ENCODE results near the gene NRF1.

DNA sequence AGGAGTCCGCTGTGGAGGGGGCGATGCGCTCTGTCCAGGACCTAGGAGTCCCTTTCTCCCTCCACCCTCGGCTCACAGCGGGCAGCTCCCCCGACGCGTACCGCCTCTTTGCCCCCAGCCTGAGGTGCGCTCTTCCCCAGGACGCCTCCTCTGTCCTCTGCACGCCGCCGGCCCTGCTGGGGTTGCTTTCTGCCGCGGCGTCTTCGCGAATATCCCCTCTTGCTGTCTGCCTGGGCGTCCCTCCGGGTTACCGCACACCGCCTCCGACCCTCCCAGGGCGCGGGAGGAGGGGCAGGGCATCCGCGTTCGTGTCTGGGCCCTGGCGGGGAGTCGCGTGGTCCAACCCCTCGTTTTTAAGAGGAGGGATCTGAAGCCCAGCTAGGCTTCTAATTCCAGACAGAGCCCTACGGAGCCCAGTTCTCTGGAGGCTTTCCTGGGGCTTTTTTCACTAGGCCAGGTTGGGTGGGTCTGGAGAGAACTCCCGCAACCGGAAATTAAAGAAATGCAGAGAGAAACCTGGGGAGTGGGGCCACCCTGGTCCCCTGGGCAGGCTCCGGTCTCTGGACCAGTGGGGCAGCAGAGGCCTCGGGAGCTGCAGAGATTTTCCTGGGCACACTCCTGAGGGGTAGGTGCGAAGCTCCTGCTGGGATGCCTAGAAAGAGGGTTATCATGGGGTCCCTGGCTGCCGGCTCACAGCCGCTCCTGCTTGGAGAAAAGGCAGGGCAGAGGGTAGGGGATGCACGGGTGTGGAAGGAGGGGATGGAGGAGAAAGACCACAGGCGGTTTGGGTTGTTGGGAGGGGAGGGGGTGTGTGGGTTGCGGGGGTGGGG is 174.4 kb downstream of the NRF1 start:
- no peak for TF ChIP-seq EP300 (IDR thresholded peaks at IDR 0.05; ENCODE audit: borderline replicate concordance in 1 of 2, control insufficient read depth in 1 of 2, low read depth in 2 of 2, low read length in 2 of 2)
- TF ChIP-seq, protein P1, sequence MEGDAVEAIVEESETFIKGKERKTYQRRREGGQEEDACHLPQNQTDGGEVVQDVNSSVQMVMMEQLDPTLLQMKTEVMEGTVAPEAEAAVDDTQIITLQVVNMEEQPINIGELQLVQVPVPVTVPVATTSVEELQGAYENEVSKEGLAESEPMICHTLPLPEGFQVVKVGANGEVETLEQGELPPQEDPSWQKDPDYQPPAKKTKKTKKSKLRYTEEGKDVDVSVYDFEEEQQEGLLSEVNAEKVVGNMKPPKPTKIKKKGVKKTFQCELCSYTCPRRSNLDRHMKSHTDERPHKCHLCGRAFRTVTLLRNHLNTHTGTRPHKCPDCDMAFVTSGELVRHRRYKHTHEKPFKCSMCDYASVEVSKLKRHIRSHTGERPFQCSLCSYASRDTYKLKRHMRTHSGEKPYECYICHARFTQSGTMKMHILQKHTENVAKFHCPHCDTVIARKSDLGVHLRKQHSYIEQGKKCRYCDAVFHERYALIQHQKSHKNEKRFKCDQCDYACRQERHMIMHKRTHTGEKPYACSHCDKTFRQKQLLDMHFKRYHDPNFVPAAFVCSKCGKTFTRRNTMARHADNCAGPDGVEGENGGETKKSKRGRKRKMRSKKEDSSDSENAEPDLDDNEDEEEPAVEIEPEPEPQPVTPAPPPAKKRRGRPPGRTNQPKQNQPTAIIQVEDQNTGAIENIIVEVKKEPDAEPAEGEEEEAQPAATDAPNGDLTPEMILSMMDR (IDR thresholded peaks at IDR 0.05 in 2 of 3, conservative IDR thresholded peaks at IDR 0.05 in 1 of 3; ENCODE audit: control insufficient read depth in 2 of 3, extremely low read depth in 1 of 3, insufficient read depth in 1 of 3, low read depth in 3 of 3, low read length in 3 of 3) = no peak
- no peak for TF ChIP-seq TCF7 (IDR thresholded peaks at IDR 0.05; ENCODE audit: borderline replicate concordance)
- no peak for TF ChIP-seq MXI1 (IDR thresholded peaks at IDR 0.05; ENCODE audit: low read depth, low read length)
- TF ChIP-seq BHLHE40 (IDR thresholded peaks at IDR 0.05; ENCODE audit: borderline replicate concordance in 1 of 2, low read depth in 2 of 2, low read length in 1 of 2) = no peak
- TF ChIP-seq, protein P2, sequence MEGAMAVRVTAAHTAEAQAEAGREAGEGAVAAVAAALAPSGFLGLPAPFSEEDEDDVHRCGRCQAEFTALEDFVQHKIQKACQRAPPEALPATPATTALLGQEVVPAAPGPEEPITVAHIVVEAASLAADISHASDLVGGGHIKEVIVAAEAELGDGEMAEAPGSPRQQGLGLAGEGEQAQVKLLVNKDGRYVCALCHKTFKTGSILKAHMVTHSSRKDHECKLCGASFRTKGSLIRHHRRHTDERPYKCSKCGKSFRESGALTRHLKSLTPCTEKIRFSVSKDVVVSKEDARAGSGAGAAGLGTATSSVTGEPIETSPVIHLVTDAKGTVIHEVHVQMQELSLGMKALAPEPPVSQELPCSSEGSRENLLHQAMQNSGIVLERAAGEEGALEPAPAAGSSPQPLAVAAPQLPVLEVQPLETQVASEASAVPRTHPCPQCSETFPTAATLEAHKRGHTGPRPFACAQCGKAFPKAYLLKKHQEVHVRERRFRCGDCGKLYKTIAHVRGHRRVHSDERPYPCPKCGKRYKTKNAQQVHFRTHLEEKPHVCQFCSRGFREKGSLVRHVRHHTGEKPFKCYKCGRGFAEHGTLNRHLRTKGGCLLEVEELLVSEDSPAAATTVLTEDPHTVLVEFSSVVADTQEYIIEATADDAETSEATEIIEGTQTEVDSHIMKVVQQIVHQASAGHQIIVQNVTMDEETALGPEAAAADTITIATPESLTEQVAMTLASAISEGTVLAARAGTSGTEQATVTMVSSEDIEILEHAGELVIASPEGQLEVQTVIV (IDR thresholded peaks at IDR 0.05; ENCODE audit: borderline replicate concordance, partially characterized antibody) = no peak
- TF ChIP-seq, protein P3, sequence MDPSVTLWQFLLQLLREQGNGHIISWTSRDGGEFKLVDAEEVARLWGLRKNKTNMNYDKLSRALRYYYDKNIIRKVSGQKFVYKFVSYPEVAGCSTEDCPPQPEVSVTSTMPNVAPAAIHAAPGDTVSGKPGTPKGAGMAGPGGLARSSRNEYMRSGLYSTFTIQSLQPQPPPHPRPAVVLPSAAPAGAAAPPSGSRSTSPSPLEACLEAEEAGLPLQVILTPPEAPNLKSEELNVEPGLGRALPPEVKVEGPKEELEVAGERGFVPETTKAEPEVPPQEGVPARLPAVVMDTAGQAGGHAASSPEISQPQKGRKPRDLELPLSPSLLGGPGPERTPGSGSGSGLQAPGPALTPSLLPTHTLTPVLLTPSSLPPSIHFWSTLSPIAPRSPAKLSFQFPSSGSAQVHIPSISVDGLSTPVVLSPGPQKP (IDR thresholded peaks at IDR 0.05; ENCODE audit: low read depth, low read length) = no peak
- no peak for TF ChIP-seq ZSCAN29 (IDR thresholded peaks at IDR 0.05)
- TF ChIP-seq TAF1 (IDR thresholded peaks at IDR 0.05; ENCODE audit: borderline replicate concordance, low read depth, low read length) = no peak
- TF ChIP-seq MEF2A (IDR thresholded peaks at IDR 0.05; ENCODE audit: insufficient read depth, low read depth, low read length) = no peak
- no peak for TF ChIP-seq SMAD5 (IDR thresholded peaks at IDR 0.05; ENCODE audit: low read depth)
- TF ChIP-seq, protein P4, sequence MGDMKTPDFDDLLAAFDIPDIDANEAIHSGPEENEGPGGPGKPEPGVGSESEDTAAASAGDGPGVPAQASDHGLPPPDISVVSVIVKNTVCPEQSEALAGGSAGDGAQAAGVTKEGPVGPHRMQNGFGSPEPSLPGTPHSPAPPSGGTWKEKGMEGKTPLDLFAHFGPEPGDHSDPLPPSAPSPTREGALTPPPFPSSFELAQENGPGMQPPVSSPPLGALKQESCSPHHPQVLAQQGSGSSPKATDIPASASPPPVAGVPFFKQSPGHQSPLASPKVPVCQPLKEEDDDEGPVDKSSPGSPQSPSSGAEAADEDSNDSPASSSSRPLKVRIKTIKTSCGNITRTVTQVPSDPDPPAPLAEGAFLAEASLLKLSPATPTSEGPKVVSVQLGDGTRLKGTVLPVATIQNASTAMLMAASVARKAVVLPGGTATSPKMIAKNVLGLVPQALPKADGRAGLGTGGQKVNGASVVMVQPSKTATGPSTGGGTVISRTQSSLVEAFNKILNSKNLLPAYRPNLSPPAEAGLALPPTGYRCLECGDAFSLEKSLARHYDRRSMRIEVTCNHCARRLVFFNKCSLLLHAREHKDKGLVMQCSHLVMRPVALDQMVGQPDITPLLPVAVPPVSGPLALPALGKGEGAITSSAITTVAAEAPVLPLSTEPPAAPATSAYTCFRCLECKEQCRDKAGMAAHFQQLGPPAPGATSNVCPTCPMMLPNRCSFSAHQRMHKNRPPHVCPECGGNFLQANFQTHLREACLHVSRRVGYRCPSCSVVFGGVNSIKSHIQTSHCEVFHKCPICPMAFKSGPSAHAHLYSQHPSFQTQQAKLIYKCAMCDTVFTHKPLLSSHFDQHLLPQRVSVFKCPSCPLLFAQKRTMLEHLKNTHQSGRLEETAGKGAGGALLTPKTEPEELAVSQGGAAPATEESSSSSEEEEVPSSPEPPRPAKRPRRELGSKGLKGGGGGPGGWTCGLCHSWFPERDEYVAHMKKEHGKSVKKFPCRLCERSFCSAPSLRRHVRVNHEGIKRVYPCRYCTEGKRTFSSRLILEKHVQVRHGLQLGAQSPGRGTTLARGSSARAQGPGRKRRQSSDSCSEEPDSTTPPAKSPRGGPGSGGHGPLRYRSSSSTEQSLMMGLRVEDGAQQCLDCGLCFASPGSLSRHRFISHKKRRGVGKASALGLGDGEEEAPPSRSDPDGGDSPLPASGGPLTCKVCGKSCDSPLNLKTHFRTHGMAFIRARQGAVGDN (IDR thresholded peaks at IDR 0.05) = no peak
